OCI-LY7 (cell line): Measurements from ENCODE around the gene STON2. TPM values are rescaled to one million over a fixed set of nuclear protein-coding genes. Genes with fewer than 3 reads are reported as not detected.

Experiments
- BruUV-seq: library from RNA; stranded (reverse); fragments of 400-500 nt; replicated peaks from 2 replicates; lab custom pipeline; 2021; lab: Mats Ljungman, UMichigan
- CTCF ChIA-PET: fragments of 300-600 bp; sonication (Branson Sonifier 250); formaldehyde crosslinking; loops from one replicate; lab custom pipeline; 2022; ENCODE audit warnings: antibody characterized with exemption; ENCODE audit not compliant: unreplicated experiment; lab: Charles Lee
- POLR2A ChIA-PET: fragments of 300-600 bp; sonication (Branson Sonifier 250); formaldehyde crosslinking; loops from one replicate; lab custom pipeline; 2022; ENCODE audit warnings: antibody characterized with exemption; lab: Charles Lee
- DNase-seq: peaks from one replicate; pipeline ENCODE4 v3.0.0-alpha.2; 2015; ENCODE audit warnings: low spot score
- H2AFZ ChIP-seq: fragments of 200-600 bp; sonication (generic), shearing (Covaris generic); 2 replicates; pipeline ENCODE4 v1.6.1; 2014; ENCODE audit warnings: mild to moderate bottlenecking, antibody characterized with exemption, low read length, moderate library complexity
- H3K27ac ChIP-seq: fragments of 200-600 bp; sonication (generic); 2 replicates; pipeline ENCODE4 v1.5.1; 2014; ENCODE audit warnings: mixed run types, low read depth, mild to moderate bottlenecking, moderate library complexity, low read length, inconsistent platforms; ENCODE audit not compliant: poor library complexity, severe bottlenecking
- H3K36me3 ChIP-seq: fragments of 200-600 bp; sonication (generic); 2 replicates; pipeline ENCODE4 v1.6.1; 2014; ENCODE audit warnings: mild to moderate bottlenecking, antibody characterized with exemption, low read length, moderate library complexity, mixed read lengths; ENCODE audit not compliant: insufficient read depth
- H3K4me1 ChIP-seq: fragments of 200-600 bp; sonication (generic); 2 replicates; pipeline ENCODE4 v1.5.1; 2014; ENCODE audit warnings: mild to moderate bottlenecking, low read length; ENCODE audit not compliant: insufficient read depth, poor library complexity, severe bottlenecking
- H3K4me2 ChIP-seq: fragments of 200-600 bp; sonication (generic); 2 replicates; pipeline ENCODE4 v1.6.1; 2014; ENCODE audit warnings: mild to moderate bottlenecking, low read length
- H3K4me3 ChIP-seq: fragments of 200-600 bp; sonication (generic); 2 replicates; pipeline ENCODE4 v1.5.1; 2014; ENCODE audit warnings: mild to moderate bottlenecking, low read depth, low read length; ENCODE audit not compliant: poor library complexity, severe bottlenecking
- H3K79me2 ChIP-seq: fragments of 200-600 bp; sonication (generic); 2 replicates; pipeline ENCODE4 v1.6.1; 2016; ENCODE audit warnings: low read depth, mild to moderate bottlenecking, low read length, moderate library complexity, mixed read lengths; ENCODE audit not compliant: insufficient read depth
- H3K9me2 ChIP-seq: fragments of 200-600 bp; sonication (generic); 2 replicates; pipeline ENCODE4 v1.6.1; 2016; ENCODE audit warnings: mild to moderate bottlenecking, low read length, mixed read lengths; ENCODE audit not compliant: insufficient read depth
- H3K9me3 ChIP-seq: fragments of 200-600 bp; sonication (generic); 2 replicates; pipeline ENCODE4 v1.6.1; 2014; ENCODE audit warnings: mild to moderate bottlenecking, mixed run types, low read length, mixed read lengths
- H4K20me1 ChIP-seq: fragments of 200-600 bp; sonication (generic); 2 replicates; pipeline ENCODE4 v1.6.1; 2014; ENCODE audit warnings: mild to moderate bottlenecking, antibody characterized with exemption, low read length, moderate library complexity, mixed read lengths; ENCODE audit not compliant: insufficient read depth
- EZH2phosphoT487 ChIP-seq: fragments of 200-600 bp; sonication (generic); IDR thresholded peaks from 2 replicates; pipeline ENCODE4 v1.6.1; 2018; ENCODE audit warnings: low read depth, borderline replicate concordance, mild to moderate bottlenecking, mixed run types, antibody characterized with exemption, low read length, moderate library complexity, mixed read lengths
- intact Hi-C: fragments of 100-400 bp; cut with micrococcal nuclease; formaldehyde crosslinking; loops from one replicate; pipeline ENCODE4 v1.10.0; 2022; ENCODE audit not compliant: unreplicated experiment
- total RNA-seq, 2 experiments: library from RNA; depleted of rRNA in 1 of 2; stranded (reverse); fragments of >200 nt in 1 of 2; shearing (Covaris generic) in 1 of 2; gene quantifications; 2 replicates each; pipeline ENCODE4 v1.2.3, GENCODE V29; 2014 to 2022
- TF ChIP-seq, protein P1 (sequence below): fragments of 200-600 bp; sonication (generic); conservative IDR thresholded peaks from 2 replicates; pipeline ENCODE4 v1.5.1; 2014; ENCODE audit warnings: mild to moderate bottlenecking, antibody characterized with exemption, low read length, moderate library complexity, mixed read lengths

Gene STON2
- total RNA-seq, 2 experiments from 2014 or later = 0.25 TPM; not detected in 1

DNA sequence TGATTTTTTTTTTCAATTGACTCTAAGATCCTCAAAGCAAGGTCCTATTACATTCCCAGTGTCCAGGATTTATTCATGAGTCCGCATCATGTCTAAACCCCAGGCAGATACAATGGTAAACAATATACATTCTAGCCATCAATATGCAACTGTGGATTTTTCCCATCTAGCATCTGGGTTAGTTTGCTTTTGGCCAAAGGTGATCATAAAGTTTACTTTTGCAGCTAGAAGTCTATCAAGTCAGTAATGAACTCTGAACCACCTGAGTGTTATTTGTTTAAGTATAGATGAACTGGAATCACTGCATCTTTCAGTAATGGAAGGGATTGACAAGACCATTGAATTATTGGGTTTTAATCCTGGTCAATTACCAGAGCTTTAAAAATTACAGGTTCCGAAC is 80.8 kb downstream of the STON2 start:
- no TSS peak for BruUV-seq
- no peak overlapping the region for H2AFZ ChIP-seq
- no peak for TF ChIP-seq EZH2phosphoT487
- TF ChIP-seq, protein P1, sequence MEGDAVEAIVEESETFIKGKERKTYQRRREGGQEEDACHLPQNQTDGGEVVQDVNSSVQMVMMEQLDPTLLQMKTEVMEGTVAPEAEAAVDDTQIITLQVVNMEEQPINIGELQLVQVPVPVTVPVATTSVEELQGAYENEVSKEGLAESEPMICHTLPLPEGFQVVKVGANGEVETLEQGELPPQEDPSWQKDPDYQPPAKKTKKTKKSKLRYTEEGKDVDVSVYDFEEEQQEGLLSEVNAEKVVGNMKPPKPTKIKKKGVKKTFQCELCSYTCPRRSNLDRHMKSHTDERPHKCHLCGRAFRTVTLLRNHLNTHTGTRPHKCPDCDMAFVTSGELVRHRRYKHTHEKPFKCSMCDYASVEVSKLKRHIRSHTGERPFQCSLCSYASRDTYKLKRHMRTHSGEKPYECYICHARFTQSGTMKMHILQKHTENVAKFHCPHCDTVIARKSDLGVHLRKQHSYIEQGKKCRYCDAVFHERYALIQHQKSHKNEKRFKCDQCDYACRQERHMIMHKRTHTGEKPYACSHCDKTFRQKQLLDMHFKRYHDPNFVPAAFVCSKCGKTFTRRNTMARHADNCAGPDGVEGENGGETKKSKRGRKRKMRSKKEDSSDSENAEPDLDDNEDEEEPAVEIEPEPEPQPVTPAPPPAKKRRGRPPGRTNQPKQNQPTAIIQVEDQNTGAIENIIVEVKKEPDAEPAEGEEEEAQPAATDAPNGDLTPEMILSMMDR = no peak
- H3K4me2 ChIP-seq = no peak overlapping the region
- no peak for DNase-seq
- H3K79me2 ChIP-seq = no peaks in the 10 kb centered on the region
- no peaks in the 10 kb centered on the region for H4K20me1 ChIP-seq
- no peaks in the 10 kb centered on the region for H3K36me3 ChIP-seq
- H3K27ac ChIP-seq = no peak overlapping the region
- intact Hi-C loops = no loop called here
- H3K9me3 ChIP-seq = no peaks in the 10 kb centered on the region
- no peaks in the 10 kb centered on the region for H3K9me2 ChIP-seq
- H3K4me3 ChIP-seq = no peak overlapping the region
- CTCF ChIA-PET = no interaction called here
- H3K4me1 ChIP-seq = no peaks in the 10 kb centered on the region
- POLR2A ChIA-PET = no interaction called here

DNA sequence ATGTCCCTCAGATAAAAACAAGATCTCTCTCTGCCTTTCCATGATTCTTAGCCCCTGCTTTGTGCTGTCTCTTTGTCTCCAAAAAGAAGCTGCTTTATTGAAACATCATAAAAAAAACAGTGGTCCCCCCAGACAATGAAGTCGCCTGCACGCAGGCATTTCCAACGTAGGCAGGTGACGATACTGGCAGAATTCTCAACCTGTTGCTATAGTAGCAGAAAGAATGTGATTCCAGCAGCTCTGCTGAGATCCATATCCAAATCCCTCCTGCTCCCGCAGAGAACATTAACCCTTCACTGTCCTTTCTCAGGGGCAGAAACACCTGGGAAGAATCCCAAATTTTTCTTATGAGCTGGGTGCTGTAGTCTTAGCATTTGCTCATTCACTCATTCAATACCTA is 84.8 kb downstream of the STON2 start:
- no peaks in the 10 kb centered on the region for H3K79me2 ChIP-seq
- intact Hi-C loops = no loop called here
- POLR2A ChIA-PET = no interaction called here
- no peak for DNase-seq
- no peaks in the 10 kb centered on the region for H4K20me1 ChIP-seq
- no peak overlapping the region for H3K4me3 ChIP-seq
- H2AFZ ChIP-seq = no peak overlapping the region
- TF ChIP-seq EZH2phosphoT487 = no peak
- TF ChIP-seq, protein P1 = no peak
- H3K4me1 ChIP-seq = no peaks in the 10 kb centered on the region
- no peaks in the 10 kb centered on the region for H3K9me3 ChIP-seq
- CTCF ChIA-PET = interaction anchor here (0.7 kb wide), 1 partner anchor 56 kb away, joined by 3 read pairs; no protein-coding TSS in a partner anchor
- no peak overlapping the region for H3K4me2 ChIP-seq
- H3K27ac ChIP-seq = no peak overlapping the region
- BruUV-seq = no TSS peak
- H3K36me3 ChIP-seq = no peaks in the 10 kb centered on the region
- no peaks in the 10 kb centered on the region for H3K9me2 ChIP-seq

DNA sequence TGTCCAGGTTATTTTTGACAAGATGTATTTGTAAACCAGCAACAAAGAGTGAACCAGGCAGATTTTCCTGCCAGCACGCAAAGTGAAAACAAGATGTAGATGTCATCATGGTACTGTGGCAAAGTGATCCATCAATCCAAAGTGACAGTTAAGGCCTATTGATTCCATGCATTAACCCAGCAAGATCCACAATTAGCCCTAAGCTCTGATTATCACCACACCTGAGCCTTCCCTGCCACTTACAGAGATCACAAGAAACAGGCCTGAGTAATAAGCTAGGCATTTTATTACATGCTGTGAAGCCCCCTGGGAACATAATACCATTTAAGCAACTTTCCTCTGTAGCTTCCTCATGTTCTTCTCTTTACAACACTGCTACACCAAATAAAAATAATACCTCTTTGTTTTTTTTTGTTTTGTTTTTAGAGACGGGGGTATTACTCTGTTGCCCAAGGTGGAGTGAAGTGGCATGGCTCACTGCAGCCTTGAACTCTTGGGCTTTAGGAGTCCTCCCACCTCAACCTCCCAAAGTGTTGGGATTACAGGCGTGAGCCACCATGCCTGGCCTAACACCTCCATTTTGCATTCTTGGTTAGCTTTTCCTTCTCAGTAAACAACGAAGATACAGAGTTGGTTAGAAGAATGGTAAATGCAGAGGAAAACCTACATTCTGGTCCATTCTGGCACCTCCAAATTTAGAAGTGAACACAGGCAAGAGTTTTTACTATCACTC is 85.5 kb downstream of the STON2 start:
- no peaks in the 10 kb centered on the region for H3K9me2 ChIP-seq
- no peak for DNase-seq
- H3K4me3 ChIP-seq = no peak overlapping the region
- no peaks in the 10 kb centered on the region for H3K79me2 ChIP-seq
- no peaks in the 10 kb centered on the region for H3K36me3 ChIP-seq
- no TSS peak for BruUV-seq
- no peaks in the 10 kb centered on the region for H3K9me3 ChIP-seq
- ChIA-PET CTCF (no interaction called here), POLR2A (interaction anchor here (0.7 kb wide), 2 partner anchors 76 to 1244 kb away, joined by 3 read pairs; no protein-coding TSS in a partner anchor)
- no peak overlapping the region for H2AFZ ChIP-seq
- no peaks in the 10 kb centered on the region for H4K20me1 ChIP-seq
- TF ChIP-seq EZH2phosphoT487 = no peak
- TF ChIP-seq, protein P1 = no peak
- intact Hi-C loops = no loop called here
- H3K27ac ChIP-seq = no peak overlapping the region
- H3K4me1 ChIP-seq = no peaks in the 10 kb centered on the region
- no peak overlapping the region for H3K4me2 ChIP-seq
